ENCODE results near the gene RPL29. TPM values are rescaled to one million over a fixed set of nuclear protein-coding genes. Genes with fewer than 3 reads are reported as not detected.

Gene RPL29
- total and polyA plus RNA-seq, 4 donors = 711 to 2,402 (median 1,234) TPM

DNA sequence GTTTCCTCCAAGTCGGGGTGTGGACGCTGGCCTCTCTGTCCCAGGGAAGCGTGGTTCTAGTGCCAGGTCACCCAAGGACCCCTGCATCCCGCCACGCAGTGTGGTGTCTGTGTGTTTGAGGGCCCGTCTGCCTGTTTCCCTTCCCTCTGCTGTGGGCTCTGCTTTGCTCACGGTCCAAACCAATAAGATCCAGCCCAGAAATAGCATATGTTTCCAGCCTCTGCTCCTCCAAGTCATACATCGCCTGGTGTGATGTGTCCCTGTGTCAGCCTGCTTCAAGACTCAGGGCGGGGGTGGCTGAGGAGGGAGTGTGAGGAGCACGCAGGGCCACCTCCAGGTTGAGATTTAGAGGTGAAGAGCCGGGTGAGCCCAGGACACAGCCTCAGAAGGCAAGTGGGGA lies 21.9 kb upstream of the RPL29 start:
- H3K4me1 ChIP-seq (ENCODE audit: control insufficient read depth in 5 of 5, insufficient read depth in 5 of 5, low read length in 5 of 5) = peaks cover 0 to 33% (median 12%) of the 10 kb centered on the region in 5 donors
- H3K9ac ChIP-seq (ENCODE audit: insufficient read depth in 1 of 2, low read length in 2 of 2) = no peak overlapping the region
- 73 to 81% methylated on average over 11 of the region's 11 CpGs for WGBS, 2 donors
- DNase-seq = no peak
- no peaks in the 10 kb centered on the region for H3K36me3 ChIP-seq (ENCODE audit: control insufficient read depth in 4 of 4, insufficient read depth in 4 of 4, low read length in 4 of 4)
- TF ChIP-seq, protein P1, sequence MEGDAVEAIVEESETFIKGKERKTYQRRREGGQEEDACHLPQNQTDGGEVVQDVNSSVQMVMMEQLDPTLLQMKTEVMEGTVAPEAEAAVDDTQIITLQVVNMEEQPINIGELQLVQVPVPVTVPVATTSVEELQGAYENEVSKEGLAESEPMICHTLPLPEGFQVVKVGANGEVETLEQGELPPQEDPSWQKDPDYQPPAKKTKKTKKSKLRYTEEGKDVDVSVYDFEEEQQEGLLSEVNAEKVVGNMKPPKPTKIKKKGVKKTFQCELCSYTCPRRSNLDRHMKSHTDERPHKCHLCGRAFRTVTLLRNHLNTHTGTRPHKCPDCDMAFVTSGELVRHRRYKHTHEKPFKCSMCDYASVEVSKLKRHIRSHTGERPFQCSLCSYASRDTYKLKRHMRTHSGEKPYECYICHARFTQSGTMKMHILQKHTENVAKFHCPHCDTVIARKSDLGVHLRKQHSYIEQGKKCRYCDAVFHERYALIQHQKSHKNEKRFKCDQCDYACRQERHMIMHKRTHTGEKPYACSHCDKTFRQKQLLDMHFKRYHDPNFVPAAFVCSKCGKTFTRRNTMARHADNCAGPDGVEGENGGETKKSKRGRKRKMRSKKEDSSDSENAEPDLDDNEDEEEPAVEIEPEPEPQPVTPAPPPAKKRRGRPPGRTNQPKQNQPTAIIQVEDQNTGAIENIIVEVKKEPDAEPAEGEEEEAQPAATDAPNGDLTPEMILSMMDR (IDR thresholded peaks at IDR 0.05; ENCODE audit: control extremely low read depth, extremely low read depth) = no peak
- peak overlapping the region; percentile 25 to 45 for H3K27ac ChIP-seq (ENCODE audit: low read depth in 1 of 2, low read length in 1 of 2)
- no peaks in the 10 kb centered on the region for H3K27me3 ChIP-seq (ENCODE audit: control insufficient read depth in 3 of 3, insufficient read depth in 3 of 3, low read length in 2 of 3)
- no peaks in the 10 kb centered on the region for H3K9me3 ChIP-seq (ENCODE audit: control insufficient read depth in 4 of 4, insufficient read depth in 3 of 4, low read length in 3 of 4)
- H3K4me3 ChIP-seq = no peak overlapping the region
- no peak for ATAC-seq (ENCODE audit: insufficient read depth, low FRiP score)

GRCh38 chr3:52015438-52016228 lies 19.9 kb upstream of the RPL29 start:
- H3K9me3 ChIP-seq (ENCODE audit: control insufficient read depth in 4 of 4, insufficient read depth in 3 of 4, low read length in 3 of 4) = no peaks in the 10 kb centered on the region
- TF ChIP-seq, protein P1 (IDR thresholded peaks at IDR 0.05; ENCODE audit: control extremely low read depth, extremely low read depth) = no peak
- H3K9ac ChIP-seq (ENCODE audit: insufficient read depth in 1 of 2, low read length in 2 of 2) = no peak overlapping the region
- H3K27ac ChIP-seq (ENCODE audit: low read depth in 1 of 2, low read length in 1 of 2) = no peak overlapping the region
- DNase-seq = no peak
- H3K4me1 ChIP-seq (ENCODE audit: control insufficient read depth in 5 of 5, insufficient read depth in 5 of 5, low read length in 5 of 5) = peaks cover 0 to 27% (median 5%) of the 10 kb centered on the region in 5 donors
- no peaks in the 10 kb centered on the region for H3K27me3 ChIP-seq (ENCODE audit: control insufficient read depth in 3 of 3, insufficient read depth in 3 of 3, low read length in 2 of 3)
- no peak for ATAC-seq (ENCODE audit: insufficient read depth, low FRiP score)
- WGBS, 2 donors = 83% methylated on average over 13 of the region's 13 CpGs
- H3K4me3 ChIP-seq = no peak overlapping the region
- no peaks in the 10 kb centered on the region for H3K36me3 ChIP-seq (ENCODE audit: control insufficient read depth in 4 of 4, insufficient read depth in 4 of 4, low read length in 4 of 4)

- Histone ChIP-seq H3K27me3 (ENCODE audit: control insufficient read depth in 3 of 3, insufficient read depth in 3 of 3, low read length in 2 of 3) (no peaks in the 10 kb centered on the region), H3K36me3 (ENCODE audit: control insufficient read depth in 4 of 4, insufficient read depth in 4 of 4, low read length in 4 of 4) (no peaks in the 10 kb centered on the region), H3K27ac (ENCODE audit: low read depth in 1 of 2, low read length in 1 of 2) (no peak overlapping the region), H3K9ac (ENCODE audit: insufficient read depth in 1 of 2, low read length in 2 of 2) (no peak overlapping the region), H3K4me1 (ENCODE audit: control insufficient read depth in 5 of 5, insufficient read depth in 5 of 5, low read length in 5 of 5) (peaks cover 0 to 23% (median 0%) of the 10 kb centered on the region in 5 donors), H3K4me3 (no peak overlapping the region), H3K9me3 (ENCODE audit: control insufficient read depth in 4 of 4, insufficient read depth in 3 of 4, low read length in 3 of 4) (no peaks in the 10 kb centered on the region)
- DNase-seq (no peak), ATAC-seq (ENCODE audit: insufficient read depth, low FRiP score) (no peak)
- 76 to 82% methylated on average over 8 of the region's 8 CpGs for WGBS, 2 donors
- TF ChIP-seq, protein P1 (IDR thresholded peaks at IDR 0.05; ENCODE audit: control extremely low read depth, extremely low read depth) = no peak
Observed at GRCh38 chr3:52014613-52015012, 18.9 kb upstream of the RPL29 start.

Measured in lung (tissue), 12 donors.